PC-3 (cell line): Measurements from ENCODE around the gene PFN4.

Experiments
- EZH2phosphoT487 ChIP-seq: fragments of 300-600 bp; sonication (generic); IDR thresholded peaks from 2 replicates; pipeline ENCODE4 v1.6.1; 2018; ENCODE audit warnings: mild to moderate bottlenecking, antibody characterized with exemption, low read length, borderline replicate concordance
- TF ChIP-seq, protein P1 (sequence below): fragments of 300-600 bp; sonication (generic); conservative IDR thresholded peaks from 2 replicates; pipeline ENCODE4 v1.5.1; 2017; ENCODE audit warnings: antibody characterized with exemption, low read depth, mild to moderate bottlenecking, low read length

- TF ChIP-seq EZH2phosphoT487 = no peak
- TF ChIP-seq, protein P1, sequence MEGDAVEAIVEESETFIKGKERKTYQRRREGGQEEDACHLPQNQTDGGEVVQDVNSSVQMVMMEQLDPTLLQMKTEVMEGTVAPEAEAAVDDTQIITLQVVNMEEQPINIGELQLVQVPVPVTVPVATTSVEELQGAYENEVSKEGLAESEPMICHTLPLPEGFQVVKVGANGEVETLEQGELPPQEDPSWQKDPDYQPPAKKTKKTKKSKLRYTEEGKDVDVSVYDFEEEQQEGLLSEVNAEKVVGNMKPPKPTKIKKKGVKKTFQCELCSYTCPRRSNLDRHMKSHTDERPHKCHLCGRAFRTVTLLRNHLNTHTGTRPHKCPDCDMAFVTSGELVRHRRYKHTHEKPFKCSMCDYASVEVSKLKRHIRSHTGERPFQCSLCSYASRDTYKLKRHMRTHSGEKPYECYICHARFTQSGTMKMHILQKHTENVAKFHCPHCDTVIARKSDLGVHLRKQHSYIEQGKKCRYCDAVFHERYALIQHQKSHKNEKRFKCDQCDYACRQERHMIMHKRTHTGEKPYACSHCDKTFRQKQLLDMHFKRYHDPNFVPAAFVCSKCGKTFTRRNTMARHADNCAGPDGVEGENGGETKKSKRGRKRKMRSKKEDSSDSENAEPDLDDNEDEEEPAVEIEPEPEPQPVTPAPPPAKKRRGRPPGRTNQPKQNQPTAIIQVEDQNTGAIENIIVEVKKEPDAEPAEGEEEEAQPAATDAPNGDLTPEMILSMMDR = no peak
Observed at GRCh38 chr2:24125956-24126355, 2.8 kb upstream of the PFN4 start.
